Measurements from ENCODE around the gene PPP2R5C.

The PPP2R5C gene

DNA sequence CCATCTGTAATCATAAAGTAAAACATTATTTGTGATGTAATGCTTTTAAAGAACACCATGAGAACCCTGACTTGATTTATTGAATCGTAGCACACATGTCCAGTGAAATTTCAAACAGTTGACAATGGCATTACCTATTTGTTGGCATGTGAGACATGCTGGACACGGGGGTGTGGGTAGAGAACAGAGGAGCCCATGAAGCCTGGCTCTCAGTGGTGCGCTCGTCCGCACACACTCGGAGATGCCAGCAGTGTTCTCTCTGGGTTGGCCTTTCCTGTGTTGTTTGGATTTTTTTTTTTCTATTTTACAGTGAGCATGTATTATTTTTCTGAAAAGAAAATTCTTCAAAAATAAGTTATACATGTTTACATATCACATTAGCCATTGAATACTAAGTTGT lies 78.2 kb downstream of the PPP2R5C start:
- H3K27me3 ChIP-seq (ENCODE audit: insufficient read depth, low read length): no peaks in the 10 kb centered on the region
- H3K4me1 ChIP-seq (ENCODE audit: insufficient read depth, low read length): no peaks in the 10 kb centered on the region
- no peak overlapping the region for H2AFZ ChIP-seq (ENCODE audit: low read depth, low read length)
- H3K4me3 ChIP-seq (ENCODE audit: low read length): no peak overlapping the region
- no peaks in the 10 kb centered on the region for H3K9me3 ChIP-seq (ENCODE audit: low read length)
- H3K36me3 ChIP-seq (ENCODE audit: insufficient read depth, low read length): peaks cover 5% of the 10 kb centered on the region

DNA sequence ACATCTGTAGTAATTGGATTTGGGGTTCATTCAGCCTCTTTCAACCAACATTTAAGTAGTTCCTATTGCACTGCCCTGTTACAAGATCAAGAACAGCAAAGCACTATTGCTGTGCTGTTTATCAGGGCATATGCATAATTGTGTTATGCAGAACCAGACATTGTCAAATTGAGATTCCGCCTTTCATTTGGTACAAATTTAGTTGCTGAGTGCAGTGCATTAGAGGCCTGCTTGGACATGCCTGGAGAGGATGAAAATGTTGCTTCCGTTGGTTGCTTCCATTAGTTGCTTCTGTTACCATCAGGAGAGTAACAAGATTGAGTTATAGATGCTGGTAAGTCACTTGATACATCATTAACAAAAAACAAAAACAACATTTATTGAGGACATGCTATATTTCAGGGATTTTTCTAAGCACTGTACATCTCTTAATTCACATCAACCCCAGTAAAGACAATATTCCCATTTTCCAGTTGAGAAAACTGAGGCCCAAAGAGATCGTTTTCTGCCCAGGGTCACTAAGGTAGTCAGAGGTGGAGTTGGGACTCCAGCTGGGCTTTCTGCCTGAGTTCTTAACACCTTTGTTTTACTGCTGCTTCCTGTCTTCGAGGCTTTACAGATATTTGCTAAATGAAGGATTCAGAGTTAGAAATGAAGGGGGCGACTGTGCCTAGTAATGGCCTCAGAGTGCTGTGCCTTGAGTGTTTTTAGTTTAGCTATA lies 79.3 kb downstream of the PPP2R5C start:
- H3K4me1 ChIP-seq (ENCODE audit: insufficient read depth, low read length): no peaks in the 10 kb centered on the region
- no peak overlapping the region for H2AFZ ChIP-seq (ENCODE audit: low read depth, low read length)
- no peaks in the 10 kb centered on the region for H3K27me3 ChIP-seq (ENCODE audit: insufficient read depth, low read length)
- H3K36me3 ChIP-seq (ENCODE audit: insufficient read depth, low read length): peaks cover 5% of the 10 kb centered on the region
- no peaks in the 10 kb centered on the region for H3K9me3 ChIP-seq (ENCODE audit: low read length)
- H3K4me3 ChIP-seq (ENCODE audit: low read length): no peak overlapping the region

DNA sequence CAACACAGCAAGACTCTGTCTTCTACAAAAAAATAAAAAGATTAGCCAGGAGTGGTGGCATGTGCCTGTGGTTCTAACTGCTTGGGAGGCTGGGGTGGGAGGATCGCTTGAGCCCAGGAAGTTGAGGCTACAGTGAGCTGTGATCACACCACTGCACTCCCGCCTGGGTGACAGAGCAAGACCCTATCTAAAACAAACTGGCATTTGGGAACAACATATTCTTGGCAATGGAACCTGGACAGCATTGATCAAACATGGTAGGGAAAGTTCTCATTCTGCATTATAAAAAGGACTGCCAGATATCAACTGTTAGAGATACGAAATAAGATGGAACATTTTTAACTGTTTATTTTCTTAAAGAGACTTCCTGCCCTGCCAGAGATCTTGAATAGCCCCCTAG lies 81.5 kb downstream of the PPP2R5C start:
- H2AFZ ChIP-seq (ENCODE audit: low read depth, low read length): no peak overlapping the region
- H3K36me3 ChIP-seq (ENCODE audit: insufficient read depth, low read length): peaks cover 3% of the 10 kb centered on the region
- H3K27me3 ChIP-seq (ENCODE audit: insufficient read depth, low read length): no peaks in the 10 kb centered on the region
- H3K4me1 ChIP-seq (ENCODE audit: insufficient read depth, low read length): no peaks in the 10 kb centered on the region
- no peaks in the 10 kb centered on the region for H3K9me3 ChIP-seq (ENCODE audit: low read length)
- no peak overlapping the region for H3K4me3 ChIP-seq (ENCODE audit: low read length)

DNA sequence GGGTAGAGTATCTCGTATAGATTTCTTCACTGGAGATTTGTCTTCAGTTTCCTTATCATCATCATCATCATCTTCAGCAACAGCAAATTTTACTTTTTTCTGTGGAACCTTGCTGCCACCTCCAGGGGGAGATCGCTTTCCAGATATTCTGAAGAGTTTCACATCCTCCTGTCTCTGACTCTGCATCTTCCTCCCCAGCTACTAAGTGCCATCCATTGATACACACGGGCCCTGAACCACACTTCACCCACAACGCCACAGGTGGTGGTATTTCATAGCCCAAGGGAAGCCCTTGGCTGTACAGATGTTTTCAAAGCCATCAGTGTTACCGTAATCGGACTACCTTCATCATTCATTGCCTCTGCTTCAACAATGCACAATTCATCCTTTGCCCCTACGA lies 82.2 kb downstream of the PPP2R5C start:
- Histone ChIP-seq H3K36me3 (ENCODE audit: insufficient read depth, low read length) (peaks cover 3% of the 10 kb centered on the region), H3K27me3 (ENCODE audit: insufficient read depth, low read length) (no peaks in the 10 kb centered on the region), H3K4me3 (ENCODE audit: low read length) (no peak overlapping the region), H3K4me1 (ENCODE audit: insufficient read depth, low read length) (no peaks in the 10 kb centered on the region), H2AFZ (ENCODE audit: low read depth, low read length) (no peak overlapping the region), H3K9me3 (ENCODE audit: low read length) (no peaks in the 10 kb centered on the region)

DNA sequence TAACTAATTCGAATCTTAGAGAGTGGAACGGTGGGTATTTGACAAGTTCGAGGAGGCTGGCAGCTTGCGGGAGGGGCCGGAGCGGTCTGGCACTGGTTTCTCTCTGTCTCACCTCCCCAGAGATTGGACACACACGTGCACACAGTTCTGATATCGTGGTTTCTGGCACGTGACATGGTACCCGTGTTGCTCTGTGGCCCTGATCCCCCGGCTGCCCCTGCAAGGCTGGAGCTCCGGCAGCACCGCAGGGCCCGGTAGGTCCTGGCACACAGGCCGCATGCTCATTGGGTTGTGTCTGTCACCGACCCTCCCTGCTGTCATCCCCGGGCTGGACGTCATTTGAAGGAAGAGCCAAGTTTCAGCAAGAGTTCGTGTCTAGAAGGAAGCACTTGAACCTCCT lies 82.7 kb downstream of the PPP2R5C start:
- H3K4me1 ChIP-seq (ENCODE audit: insufficient read depth, low read length): no peaks in the 10 kb centered on the region
- no peaks in the 10 kb centered on the region for H3K27me3 ChIP-seq (ENCODE audit: insufficient read depth, low read length)
- no peak overlapping the region for H2AFZ ChIP-seq (ENCODE audit: low read depth, low read length)
- peaks cover 3% of the 10 kb centered on the region for H3K36me3 ChIP-seq (ENCODE audit: insufficient read depth, low read length)
- no peak overlapping the region for H3K4me3 ChIP-seq (ENCODE audit: low read length)
- H3K9me3 ChIP-seq (ENCODE audit: low read length): no peaks in the 10 kb centered on the region

DNA sequence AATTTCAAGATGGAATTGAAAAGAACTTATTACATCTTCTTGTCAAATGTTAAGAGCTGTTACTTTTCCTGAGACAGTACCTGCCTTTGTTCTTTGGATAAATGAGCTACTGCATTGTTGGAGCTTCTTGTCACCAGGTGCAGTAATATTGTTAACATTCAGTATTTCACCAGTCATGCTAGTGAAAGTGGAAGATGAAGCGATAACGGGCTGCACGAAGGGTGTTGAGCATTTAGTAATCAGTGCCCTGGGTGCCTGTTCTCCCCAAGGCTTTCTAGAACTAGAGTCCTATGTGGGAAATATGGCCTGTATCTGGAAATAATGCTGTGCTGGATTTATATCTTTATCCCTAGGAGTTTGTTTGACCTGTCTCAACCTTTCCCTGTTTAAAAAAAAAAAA lies 83.2 kb downstream of the PPP2R5C start:
- Histone ChIP-seq H3K4me3 (ENCODE audit: low read length) (no peak overlapping the region), H2AFZ (ENCODE audit: low read depth, low read length) (no peak overlapping the region), H3K36me3 (ENCODE audit: insufficient read depth, low read length) (peaks cover 3% of the 10 kb centered on the region), H3K4me1 (ENCODE audit: insufficient read depth, low read length) (no peaks in the 10 kb centered on the region), H3K27me3 (ENCODE audit: insufficient read depth, low read length) (no peaks in the 10 kb centered on the region), H3K9me3 (ENCODE audit: low read length) (no peaks in the 10 kb centered on the region)

DNA sequence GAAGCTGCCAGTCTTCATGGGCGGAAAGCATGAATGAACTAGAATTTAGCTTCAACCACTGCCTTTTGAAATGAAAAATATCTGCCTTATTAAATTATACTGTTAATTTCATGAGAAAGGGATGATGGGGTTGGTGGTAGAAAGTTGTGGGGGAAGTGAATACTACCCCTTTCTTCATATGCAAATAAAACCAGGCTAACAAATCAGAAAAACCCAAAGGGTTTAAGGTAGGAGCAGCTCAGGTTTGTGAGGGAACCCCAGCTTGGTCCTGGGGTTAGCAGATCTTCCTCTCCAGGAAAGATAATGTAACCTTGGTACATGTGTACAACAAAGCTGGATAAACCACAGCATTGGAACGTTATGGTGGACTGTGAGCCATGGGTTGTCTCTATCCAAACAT lies 84.0 kb downstream of the PPP2R5C start:
- H3K36me3 ChIP-seq (ENCODE audit: insufficient read depth, low read length): peaks cover 3% of the 10 kb centered on the region
- H3K4me3 ChIP-seq (ENCODE audit: low read length): no peak overlapping the region
- H3K9me3 ChIP-seq (ENCODE audit: low read length): no peaks in the 10 kb centered on the region
- H2AFZ ChIP-seq (ENCODE audit: low read depth, low read length): no peak overlapping the region
- H3K4me1 ChIP-seq (ENCODE audit: insufficient read depth, low read length): no peaks in the 10 kb centered on the region
- H3K27me3 ChIP-seq (ENCODE audit: insufficient read depth, low read length): no peaks in the 10 kb centered on the region

DNA sequence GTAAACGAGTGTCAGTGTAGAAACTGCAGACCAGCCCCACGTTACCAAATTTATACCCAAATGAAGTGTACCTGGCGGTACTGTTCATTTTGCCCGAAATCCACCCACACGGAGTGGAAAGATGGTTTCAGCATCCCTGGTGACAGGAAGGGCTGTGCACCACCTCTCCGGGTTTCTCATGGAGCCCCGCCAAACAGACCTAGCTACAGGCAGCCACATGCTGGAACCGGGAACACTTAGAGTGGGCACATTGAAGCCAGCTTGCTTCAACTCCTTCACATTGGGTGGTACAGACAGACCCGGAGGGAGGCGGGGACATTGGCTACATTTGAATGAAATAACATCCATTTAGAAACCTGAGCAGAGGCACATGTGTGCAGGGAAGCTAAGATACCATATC lies 84.4 kb downstream of the PPP2R5C start:
- Histone ChIP-seq H2AFZ (ENCODE audit: low read depth, low read length) (no peak overlapping the region), H3K4me1 (ENCODE audit: insufficient read depth, low read length) (no peaks in the 10 kb centered on the region), H3K4me3 (ENCODE audit: low read length) (no peak overlapping the region), H3K9me3 (ENCODE audit: low read length) (no peaks in the 10 kb centered on the region), H3K27me3 (ENCODE audit: insufficient read depth, low read length) (no peaks in the 10 kb centered on the region), H3K36me3 (ENCODE audit: insufficient read depth, low read length) (peaks cover 3% of the 10 kb centered on the region)

DNA sequence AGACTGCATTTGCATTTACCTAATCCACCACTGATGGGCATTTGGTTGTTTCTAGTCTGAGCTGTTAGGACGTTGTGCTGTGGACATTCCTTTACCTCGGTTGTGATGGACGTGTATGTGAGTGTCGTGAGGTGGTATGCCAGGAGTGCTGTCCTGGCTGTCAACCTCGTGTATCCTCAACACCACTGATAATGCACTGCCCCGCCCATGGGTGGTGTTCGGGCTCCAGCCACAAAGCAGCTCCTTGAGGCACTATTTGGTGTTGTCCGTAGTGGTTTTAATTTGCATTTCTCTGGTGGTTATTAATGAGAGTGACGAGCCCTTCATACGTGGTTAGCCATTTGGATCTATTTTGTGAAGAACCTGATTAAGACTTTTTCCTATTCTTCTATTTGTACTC lies 87.6 kb downstream of the PPP2R5C start:
- H3K36me3 ChIP-seq (ENCODE audit: insufficient read depth, low read length): peaks cover 3% of the 10 kb centered on the region

DNA sequence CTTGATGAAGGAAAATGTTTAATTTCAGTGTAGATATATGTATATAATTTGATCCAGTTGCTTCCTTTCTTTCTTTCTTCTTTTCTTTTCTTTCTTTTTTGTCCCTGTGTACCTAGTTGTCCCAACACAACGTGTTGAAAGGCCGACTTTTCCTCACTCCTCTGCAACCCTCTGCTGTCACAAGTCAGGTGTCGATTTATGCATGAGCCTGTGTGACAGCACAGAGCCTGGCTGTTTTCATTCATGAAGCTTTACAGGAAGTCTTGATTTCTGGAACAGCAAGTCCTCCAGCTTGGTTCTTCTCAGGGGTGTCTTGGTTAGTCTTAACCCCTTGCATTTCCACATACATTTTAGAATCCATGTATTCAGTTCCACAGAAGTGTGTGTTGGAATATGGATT lies 88.1 kb downstream of the PPP2R5C start:
- Histone ChIP-seq H3K4me1 (ENCODE audit: insufficient read depth, low read length) (no peaks in the 10 kb centered on the region), H3K9me3 (ENCODE audit: low read length) (no peaks in the 10 kb centered on the region), H3K27me3 (ENCODE audit: insufficient read depth, low read length) (no peaks in the 10 kb centered on the region), H3K4me3 (ENCODE audit: low read length) (no peak overlapping the region), H3K36me3 (ENCODE audit: insufficient read depth, low read length) (no peaks in the 10 kb centered on the region), H2AFZ (ENCODE audit: low read depth, low read length) (no peak overlapping the region)

More for the DNA sequence above, 87.6 kb downstream of the PPP2R5C start:
- Histone ChIP-seq H3K4me3 (ENCODE audit: low read length) (no peak overlapping the region), H2AFZ (ENCODE audit: low read depth, low read length) (no peak overlapping the region), H3K9me3 (ENCODE audit: low read length) (no peaks in the 10 kb centered on the region), H3K4me1 (ENCODE audit: insufficient read depth, low read length) (no peaks in the 10 kb centered on the region), H3K27me3 (ENCODE audit: insufficient read depth, low read length) (no peaks in the 10 kb centered on the region)

DNA sequence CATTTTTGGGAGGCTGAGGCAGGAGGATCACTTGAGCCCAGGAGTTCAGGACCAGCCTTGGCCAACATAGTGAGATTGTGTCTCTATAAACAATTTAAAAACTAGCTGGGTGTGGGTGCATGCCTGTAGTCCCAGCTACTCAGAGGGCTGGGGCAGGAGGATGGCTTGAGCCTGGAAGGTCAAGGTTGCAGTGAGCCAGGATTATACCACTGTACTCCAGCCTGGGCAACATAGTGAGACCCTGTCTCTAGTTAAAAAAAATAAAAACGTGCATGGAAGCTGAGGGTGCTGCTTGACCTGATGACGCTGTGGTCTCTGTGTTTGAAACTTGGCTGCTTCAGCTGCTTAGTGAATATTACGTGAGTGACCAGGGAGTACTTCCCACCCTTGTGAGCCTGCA lies 89.7 kb downstream of the PPP2R5C start:
- Histone ChIP-seq H3K4me3 (ENCODE audit: low read length) (no peak overlapping the region), H2AFZ (ENCODE audit: low read depth, low read length) (no peak overlapping the region), H3K9me3 (ENCODE audit: low read length) (no peaks in the 10 kb centered on the region), H3K36me3 (ENCODE audit: insufficient read depth, low read length) (peaks cover 5% of the 10 kb centered on the region), H3K4me1 (ENCODE audit: insufficient read depth, low read length) (no peaks in the 10 kb centered on the region), H3K27me3 (ENCODE audit: insufficient read depth, low read length) (no peaks in the 10 kb centered on the region)

DNA sequence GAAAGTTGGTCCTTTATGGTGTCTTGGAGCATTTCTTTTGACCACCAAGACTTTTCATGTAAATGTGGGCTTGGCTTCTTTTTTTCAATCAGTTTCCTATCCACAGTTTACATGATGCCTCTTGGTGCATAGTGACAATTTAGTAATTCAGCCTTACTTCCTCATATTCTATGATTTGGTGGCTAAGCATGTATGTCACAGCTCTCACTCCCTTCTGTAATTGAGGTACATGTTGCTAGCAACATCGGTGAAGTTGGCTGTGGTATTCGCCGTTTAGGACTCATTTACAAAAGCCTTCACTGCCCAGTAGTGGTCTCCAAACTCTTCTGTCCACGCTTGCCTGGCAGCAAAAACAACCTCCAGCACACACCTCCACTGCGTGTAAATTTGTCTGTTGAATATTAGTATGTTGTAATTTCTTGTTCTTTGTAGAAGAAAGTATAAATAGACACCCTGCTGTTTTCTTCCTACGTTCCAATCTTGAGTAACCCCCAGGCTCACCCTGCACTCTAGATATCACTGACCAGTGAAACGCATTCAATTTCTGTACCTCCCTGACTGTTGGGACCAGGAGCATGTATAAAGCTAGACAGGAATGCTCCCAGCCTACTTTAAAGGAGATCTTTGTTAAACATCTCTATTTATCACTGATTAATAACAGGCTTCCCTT lies 90.4 kb downstream of the PPP2R5C start:
- H3K4me1 ChIP-seq (ENCODE audit: insufficient read depth, low read length): no peaks in the 10 kb centered on the region
- no peaks in the 10 kb centered on the region for H3K9me3 ChIP-seq (ENCODE audit: low read length)
- no peaks in the 10 kb centered on the region for H3K27me3 ChIP-seq (ENCODE audit: insufficient read depth, low read length)
- no peak overlapping the region for H2AFZ ChIP-seq (ENCODE audit: low read depth, low read length)
- no peak overlapping the region for H3K4me3 ChIP-seq (ENCODE audit: low read length)
- peaks cover 11% of the 10 kb centered on the region for H3K36me3 ChIP-seq (ENCODE audit: insufficient read depth, low read length)

DNA sequence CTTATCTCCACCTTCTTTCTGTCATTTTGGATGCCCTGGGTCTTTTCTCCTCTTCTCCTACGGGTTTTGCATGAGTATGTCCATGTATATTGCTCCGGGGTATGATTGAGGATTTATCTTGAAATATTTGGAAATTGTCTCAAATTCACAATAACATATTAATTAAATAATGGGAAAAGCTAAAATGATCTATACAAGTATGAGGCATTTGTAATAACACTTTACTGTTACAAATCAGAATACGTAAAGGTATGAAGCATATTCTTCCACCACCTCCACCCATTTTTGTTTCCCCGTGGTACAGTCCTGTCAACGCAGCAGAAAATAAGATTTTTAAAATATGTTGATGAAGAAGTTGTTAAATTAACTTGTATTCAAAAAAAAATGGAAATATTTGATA lies 91.3 kb downstream of the PPP2R5C start:
- H3K4me1 ChIP-seq (ENCODE audit: insufficient read depth, low read length): no peaks in the 10 kb centered on the region

More for the DNA sequence above, 91.3 kb downstream of the PPP2R5C start:
- Histone ChIP-seq H3K27me3 (ENCODE audit: insufficient read depth, low read length) (no peaks in the 10 kb centered on the region), H3K4me3 (ENCODE audit: low read length) (no peak overlapping the region), H3K9me3 (ENCODE audit: low read length) (no peaks in the 10 kb centered on the region), H2AFZ (ENCODE audit: low read depth, low read length) (no peak overlapping the region), H3K36me3 (ENCODE audit: insufficient read depth, low read length) (peaks cover 18% of the 10 kb centered on the region)
